A549 treated with AZD9567 at 1 μM for 4 hours (cell line): ENCODE results near the gene ABHD13. TPM values are rescaled to one million over a fixed set of nuclear protein-coding genes. Genes with fewer than 3 reads are reported as not detected.

ENCODE experiments used
- total RNA-seq: library from RNA; stranded (reverse); fragments of 200-300 nt; extraction: Qiagen RNA extraction; gene quantifications from 5 replicates; pipeline ENCODE4 v1.2.3, GENCODE V29; 2022; ENCODE audit not compliant: insufficient read depth

ABHD13 gene
- 3.4 to 5.8 TPM (median 5.5 TPM) in 5 replicates for total RNA-seq

GRCh38 chr13:108218044-108218974 lies at the start of gene ABHD13:
ABHD13 (plus strand) TSS chr13:108218392; CDS start chr13:108229219, 10,827 bp downstream.

GRCh38 chr13:108215436-108215835 lies 2.8 kb upstream of the ABHD13 start, which contains the start of gene LIG4:
LIG4 (minus strand) TSS chr13:108215536; CDS start chr13:108211268, 4,268 bp downstream.

DNA sequence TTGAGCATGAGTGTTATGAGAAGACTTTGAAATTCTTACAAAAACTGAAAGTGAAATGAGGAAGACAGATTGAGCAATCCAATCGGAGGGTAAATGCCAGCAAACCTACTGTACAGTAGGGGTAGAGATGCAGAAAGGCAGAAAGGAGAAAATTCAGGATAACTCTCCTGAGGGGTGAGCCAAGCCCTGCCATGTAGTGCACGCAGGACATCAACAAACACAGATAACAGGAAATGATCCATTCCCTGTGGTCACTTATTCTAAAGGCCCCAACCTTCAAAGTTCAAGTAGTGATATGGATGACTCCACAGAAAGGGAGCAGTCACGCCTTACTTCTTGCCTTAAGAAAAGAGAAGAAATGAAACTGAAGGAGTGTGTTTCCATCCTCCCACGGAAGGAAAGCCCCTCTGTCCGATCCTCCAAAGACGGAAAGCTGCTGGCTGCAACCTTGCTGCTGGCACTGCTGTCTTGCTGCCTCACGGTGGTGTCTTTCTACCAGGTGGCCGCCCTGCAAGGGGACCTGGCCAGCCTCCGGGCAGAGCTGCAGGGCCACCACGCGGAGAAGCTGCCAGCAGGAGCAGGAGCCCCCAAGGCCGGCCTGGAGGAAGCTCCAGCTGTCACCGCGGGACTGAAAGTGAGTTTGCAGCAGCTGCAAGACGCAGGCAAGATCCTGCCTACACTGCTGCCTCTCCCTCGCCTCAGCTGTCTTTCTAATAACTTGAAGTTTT lies 51.6 kb downstream of the ABHD13 start, which contains the start of gene TNFSF13B:
Gene TNFSF13B, plus strand, starts transcription at position 118 of the 728 bp plus-strand sequence. Its CDS starts 178 bp downstream, at position 296.

Other genes with a start within 250 kb of the ABHD13 start
- 3.3 to 5.6 TPM (median 4.2 TPM) in 5 replicates for gene LIG4, start 2.9 kb upstream of the ABHD13 start, total RNA-seq
- 0.02 to 0.08 TPM (median 0.07 TPM) in 3 of 5 replicates, not detected in the others for gene TNFSF13B, start 51.3 kb downstream of the ABHD13 start, total RNA-seq